Measurements from ENCODE around the gene RAB17. TPM values are rescaled to one million over a fixed set of nuclear protein-coding genes. Genes with fewer than 3 reads are reported as not detected.

Gene RAB17
- total RNA-seq, 1 experiment from 2014 or later: 41.8 TPM

- no peak overlapping the region for H3K4me2 ChIP-seq (ENCODE audit: low read length)
- CTCF ChIA-PET: no interaction called here
- H3K27me3 ChIP-seq (ENCODE audit: insufficient read depth, low read length): no peaks in the 10 kb centered on the region
- H3K36me3 ChIP-seq (ENCODE audit: control insufficient read depth in 1 of 2, insufficient read depth in 2 of 2, low read length in 2 of 2): no peaks in the 10 kb centered on the region
- TF ChIP-seq ZNF274 (IDR thresholded peaks at IDR 0.05; ENCODE audit: low read depth, low read length): no peak
- 0 out of 4 replicates have a peak, but pooled peaks cover 0 to 3% of the 10 kb centered on the region in 2 experiments for H3K9me3 ChIP-seq (ENCODE audit: control insufficient read depth in 1 of 2, insufficient read depth in 1 of 2, low read depth in 1 of 2, low read length in 2 of 2)
- H2AFZ ChIP-seq (ENCODE audit: low read depth, low read length, poor library complexity, severe bottlenecking): no peak overlapping the region
- ATAC-seq: no peak
- RAD21 ChIA-PET (ENCODE audit: low non-redundant PET in 1 of 2, low total read pairs in 2 of 2, uncharacterized antibody in 2 of 2, unreplicated experiment in 2 of 2): interaction anchor here in 1 of 2 experiments (0.6 kb wide), 1 partner anchor 8 kb away, joined by 3 read pairs; no protein-coding TSS in a partner anchor
- BruUV-seq (replicated peaks): no TSS peak
- no peak overlapping the region for H3K9ac ChIP-seq (ENCODE audit: low read length)
- no peak overlapping the region for H3K27ac ChIP-seq (ENCODE audit: low read depth, low read length)
- H4K20me1 ChIP-seq (ENCODE audit: insufficient read depth): no peaks in the 10 kb centered on the region
- DNase-seq (ENCODE audit: low read depth, low spot score): no peak
- no peaks in the 10 kb centered on the region for H3K4me1 ChIP-seq (ENCODE audit: control insufficient read depth in 1 of 2, insufficient read depth in 2 of 2, low read length in 2 of 2)
- no peak overlapping the region for H3K4me3 ChIP-seq (replicated peaks in 1 of 2; ENCODE audit: low read depth in 1 of 2, low read length in 2 of 2)
- POLR2A ChIA-PET: no interaction called here
- no peaks in the 10 kb centered on the region for H3K79me2 ChIP-seq (ENCODE audit: insufficient read depth, low read length)
- intact Hi-C loops (cut with micrococcal nuclease): no loop called here
- H3K9me2 ChIP-seq (ENCODE audit: insufficient read depth): no peaks in the 10 kb centered on the region
These were observed 24.6 kb downstream of the RAB17 start for GRCh38 chr2:237565974-237566373.

- H3K4me3 ChIP-seq (replicated peaks in 1 of 2; ENCODE audit: low read depth in 1 of 2, low read length in 2 of 2): no peak overlapping the region
- no peaks in the 10 kb centered on the region for H3K4me1 ChIP-seq (ENCODE audit: control insufficient read depth in 1 of 2, insufficient read depth in 2 of 2, low read length in 2 of 2)
- H3K27me3 ChIP-seq (ENCODE audit: insufficient read depth, low read length): no peaks in the 10 kb centered on the region
- H3K4me2 ChIP-seq (ENCODE audit: low read length): no peak overlapping the region
- no peaks in the 10 kb centered on the region for H3K36me3 ChIP-seq (ENCODE audit: control insufficient read depth in 1 of 2, insufficient read depth in 2 of 2, low read length in 2 of 2)
- intact Hi-C loops (cut with micrococcal nuclease): no loop called here
- H4K20me1 ChIP-seq (ENCODE audit: insufficient read depth): no peaks in the 10 kb centered on the region
- H2AFZ ChIP-seq (ENCODE audit: low read depth, low read length, poor library complexity, severe bottlenecking): no peak overlapping the region
- H3K79me2 ChIP-seq (ENCODE audit: insufficient read depth, low read length): no peaks in the 10 kb centered on the region
- no TSS peak for BruUV-seq (replicated peaks)
- no peak overlapping the region for H3K27ac ChIP-seq (ENCODE audit: low read depth, low read length)
- POLR2A ChIA-PET: no interaction called here
- H3K9ac ChIP-seq (ENCODE audit: low read length): no peak overlapping the region
- 0 out of 4 replicates have a peak, but pooled peaks cover 0 to 3% of the 10 kb centered on the region in 2 experiments for H3K9me3 ChIP-seq (ENCODE audit: control insufficient read depth in 1 of 2, insufficient read depth in 1 of 2, low read depth in 1 of 2, low read length in 2 of 2)
- H3K9me2 ChIP-seq (ENCODE audit: insufficient read depth): no peaks in the 10 kb centered on the region
- RAD21 ChIA-PET (ENCODE audit: low non-redundant PET in 1 of 2, low total read pairs in 2 of 2, uncharacterized antibody in 2 of 2, unreplicated experiment in 2 of 2): no interaction called here
- CTCF ChIA-PET: no interaction called here
- ATAC-seq: no peak
- no peak for DNase-seq (ENCODE audit: low read depth, low spot score)
- TF ChIP-seq POLR2AphosphoS5 (IDR thresholded peaks at IDR 0.05; ENCODE audit: low read depth, low read length): no peak
- no peak for TF ChIP-seq CBX3 (IDR thresholded peaks at IDR 0.05; ENCODE audit: low read depth)
- no peak for TF ChIP-seq EZH2phosphoT487 (IDR thresholded peaks at IDR 0.05; ENCODE audit: borderline replicate concordance)
- TF ChIP-seq CEBPB (IDR thresholded peaks at IDR 0.05; ENCODE audit: low read depth): no peak
- TF ChIP-seq EZH2 (IDR thresholded peaks at IDR 0.05): no peak
- TF ChIP-seq MAX (IDR thresholded peaks at IDR 0.05): no peak
- TF ChIP-seq CTCF (IDR thresholded peaks at IDR 0.05 in 2 of 3, conservative IDR thresholded peaks at IDR 0.05 in 1 of 3; ENCODE audit: borderline replicate concordance in 1 of 3, insufficient read depth in 1 of 3, low read depth in 2 of 3, low read length in 2 of 3): no peak
- no peak for TF ChIP-seq SP1 (IDR thresholded peaks at IDR 0.05; ENCODE audit: low read depth)
- no peak for TF ChIP-seq FOSL1 (IDR thresholded peaks at IDR 0.05; ENCODE audit: low read depth)
- TF ChIP-seq SRF (IDR thresholded peaks at IDR 0.05; ENCODE audit: low read depth): no peak
- TF ChIP-seq ELF1 (IDR thresholded peaks at IDR 0.05; ENCODE audit: borderline replicate concordance, low read depth): no peak
- TF ChIP-seq RAD21 (IDR thresholded peaks at IDR 0.05; ENCODE audit: low read depth): no peak
- no peak for TF ChIP-seq ZFX (IDR thresholded peaks at IDR 0.05)
- TF ChIP-seq YY1 (IDR thresholded peaks at IDR 0.05; ENCODE audit: extremely low read depth, insufficient replicate concordance, low read depth, low read length): no peak
- no peak for TF ChIP-seq ZNF274 (IDR thresholded peaks at IDR 0.05; ENCODE audit: low read depth, low read length)
- TF ChIP-seq JUND (IDR thresholded peaks at IDR 0.05): no peak
- TF ChIP-seq ZBTB33 (IDR thresholded peaks at IDR 0.05; ENCODE audit: extremely low read depth, insufficient replicate concordance, low read length): no peak
These were observed 25.9 kb downstream of the RAB17 start for GRCh38 chr2:237564526-237565131.
